Fibroblast of the conjunctiva (primary cell): ENCODE measurements around the gene ZNF346.

ENCODE experiments used
- DNase-seq: peaks from one replicate; pipeline ENCODE4 v3.0.0-alpha.2; 2010; ENCODE audit warnings: low read depth

ZNF346 gene

GRCh38 chr5:177070536-177071191 lies 48.2 kb downstream of the ZNF346 start:
- DNase-seq = no peak

GRCh38 chr5:177071666-177072385 lies 49.3 kb downstream of the ZNF346 start:
- DNase-seq = peak; percentile 76

- no peak for DNase-seq
These were observed 54.8 kb downstream of the ZNF346 start for GRCh38 chr5:177077335-177077734.

- DNase-seq = no peak
These were observed 57.1 kb downstream of the ZNF346 start for GRCh38 chr5:177079606-177080005.

DNA sequence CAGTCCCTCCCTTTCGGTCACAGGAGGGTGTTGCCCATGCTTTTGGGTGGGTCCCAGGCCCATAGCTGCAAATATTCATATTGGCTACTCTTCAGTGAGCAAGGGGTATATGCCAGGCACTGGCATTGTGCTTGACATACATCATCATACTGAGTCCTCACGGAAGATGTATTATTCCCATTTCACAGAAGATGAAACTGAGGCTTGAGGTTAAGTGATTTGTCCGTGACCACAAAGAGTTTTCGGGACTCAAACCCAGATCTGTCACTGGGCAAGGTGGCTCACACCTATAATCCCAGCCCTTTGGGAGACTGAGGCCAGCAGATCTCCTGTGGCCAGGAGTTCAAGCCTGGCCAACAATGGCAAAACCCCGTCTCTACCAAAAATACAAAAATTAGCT lies 57.8 kb downstream of the ZNF346 start:
- DNase-seq = no peak

DNA sequence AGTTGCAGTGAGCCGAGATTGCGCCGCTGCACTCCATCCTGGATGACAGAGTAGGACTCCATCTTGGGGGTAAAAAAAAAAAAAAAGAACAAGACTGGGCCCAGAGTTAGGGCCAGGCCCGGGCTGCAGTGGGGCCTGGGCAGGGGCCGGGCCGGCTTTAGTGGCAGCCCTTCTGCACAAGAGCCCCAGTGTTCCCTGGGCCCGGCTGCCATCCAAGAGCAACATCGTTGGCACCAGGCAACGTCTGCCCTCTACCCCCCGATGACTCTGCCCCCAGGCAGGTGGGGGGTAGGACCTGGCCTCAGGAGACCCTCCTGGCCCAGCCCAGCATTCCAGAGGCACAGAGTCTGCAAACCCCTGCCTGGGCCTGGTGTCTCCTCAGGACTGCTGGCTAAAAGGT lies 59.4 kb downstream of the ZNF346 start:
- no peak for DNase-seq

GRCh38 chr5:177083357-177083756 lies 60.9 kb downstream of the ZNF346 start:
- DNase-seq = no peak

GRCh38 chr5:177084175-177084574 lies 61.7 kb downstream of the ZNF346 start:
- DNase-seq = no peak

GRCh38 chr5:177085985-177086653 lies 63.6 kb downstream of the ZNF346 start:
- no peak for DNase-seq

GRCh38 chr5:177086654-177087397 lies 64.3 kb downstream of the ZNF346 start, which contains the start of gene FGFR4:
FGFR4 (plus strand) TSS chr5:177086915; CDS start chr5:177089603, 2,688 bp downstream.
- DNase-seq = peak; percentile 28

DNA sequence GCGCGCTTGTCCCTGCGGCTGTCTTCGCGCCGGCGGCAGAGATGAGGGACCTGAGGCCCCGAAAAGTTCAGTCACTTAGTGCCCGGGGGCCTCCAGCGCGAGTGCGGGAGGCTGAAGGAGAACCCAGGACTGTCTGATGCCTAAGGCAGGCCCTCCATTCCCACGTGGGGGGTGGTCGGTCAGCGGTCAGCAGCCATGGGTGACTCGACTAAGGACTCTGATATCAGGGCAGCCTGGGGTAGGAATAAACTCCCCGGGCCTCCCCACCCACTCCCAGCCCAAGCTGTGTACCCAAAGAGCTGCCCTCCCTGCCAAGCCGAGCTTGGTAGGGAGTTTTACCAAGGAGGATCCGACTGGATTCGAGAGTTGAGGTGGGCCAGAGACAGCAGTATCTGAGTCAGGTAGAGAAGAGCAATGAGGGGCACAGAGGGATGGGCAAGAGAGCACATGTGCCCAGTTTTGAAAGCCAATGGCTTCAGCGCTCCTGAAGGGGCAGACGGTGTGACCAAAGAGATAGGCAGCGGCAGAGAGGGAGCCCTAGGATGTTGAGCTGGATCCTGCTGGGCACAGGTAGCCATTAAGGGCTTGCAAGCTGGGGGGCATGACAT lies 65.0 kb downstream of the ZNF346 start:
- DNase-seq = no peak

- DNase-seq = no peak
These were observed 66.6 kb downstream of the ZNF346 start for GRCh38 chr5:177089127-177089526.

DNA sequence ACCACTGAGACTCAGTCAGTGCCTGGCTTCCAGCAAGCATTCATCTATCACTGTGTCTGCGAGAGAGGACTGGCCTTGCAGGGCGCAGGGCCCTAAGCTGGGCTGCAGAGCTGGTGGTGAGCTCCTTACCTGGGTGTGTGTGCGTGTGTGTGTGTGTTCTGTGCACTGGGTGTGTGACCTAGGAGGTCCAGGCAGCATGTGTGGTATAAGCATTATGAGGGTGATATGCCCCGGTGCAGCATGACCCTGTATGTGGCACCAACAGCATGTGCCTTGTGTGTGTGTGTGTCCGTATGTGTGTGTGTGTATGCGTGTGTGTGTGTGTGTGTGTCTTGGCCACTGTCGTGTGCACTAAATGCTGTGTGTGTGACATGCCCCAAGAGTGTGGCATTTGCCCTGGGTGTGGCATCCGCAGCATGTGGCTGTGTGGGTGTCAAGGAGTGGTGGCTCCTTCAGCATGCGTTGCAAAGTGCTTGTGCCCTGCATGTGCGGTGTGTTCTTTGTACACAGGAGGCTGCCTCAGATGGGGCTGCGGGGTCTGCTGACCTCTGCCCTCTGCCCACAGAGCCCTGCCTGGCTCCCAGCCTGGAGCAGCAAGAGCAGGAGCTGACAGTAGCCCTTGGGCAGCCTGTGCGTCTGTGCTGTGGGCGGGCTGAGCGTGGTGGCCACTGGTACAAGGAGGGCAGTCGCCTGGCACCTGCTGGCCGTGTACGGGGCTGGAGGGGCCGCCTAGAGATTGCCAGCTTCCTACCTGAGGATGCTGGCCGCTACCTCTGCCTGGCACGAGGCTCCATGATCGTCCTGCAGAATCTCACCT lies 67.5 kb downstream of the ZNF346 start:
- DNase-seq = no peak

- DNase-seq = no peak
These were observed 68.3 kb downstream of the ZNF346 start for GRCh38 chr5:177090813-177091212.

GRCh38 chr5:177091232-177091631 lies 68.7 kb downstream of the ZNF346 start:
- no peak for DNase-seq

DNA sequence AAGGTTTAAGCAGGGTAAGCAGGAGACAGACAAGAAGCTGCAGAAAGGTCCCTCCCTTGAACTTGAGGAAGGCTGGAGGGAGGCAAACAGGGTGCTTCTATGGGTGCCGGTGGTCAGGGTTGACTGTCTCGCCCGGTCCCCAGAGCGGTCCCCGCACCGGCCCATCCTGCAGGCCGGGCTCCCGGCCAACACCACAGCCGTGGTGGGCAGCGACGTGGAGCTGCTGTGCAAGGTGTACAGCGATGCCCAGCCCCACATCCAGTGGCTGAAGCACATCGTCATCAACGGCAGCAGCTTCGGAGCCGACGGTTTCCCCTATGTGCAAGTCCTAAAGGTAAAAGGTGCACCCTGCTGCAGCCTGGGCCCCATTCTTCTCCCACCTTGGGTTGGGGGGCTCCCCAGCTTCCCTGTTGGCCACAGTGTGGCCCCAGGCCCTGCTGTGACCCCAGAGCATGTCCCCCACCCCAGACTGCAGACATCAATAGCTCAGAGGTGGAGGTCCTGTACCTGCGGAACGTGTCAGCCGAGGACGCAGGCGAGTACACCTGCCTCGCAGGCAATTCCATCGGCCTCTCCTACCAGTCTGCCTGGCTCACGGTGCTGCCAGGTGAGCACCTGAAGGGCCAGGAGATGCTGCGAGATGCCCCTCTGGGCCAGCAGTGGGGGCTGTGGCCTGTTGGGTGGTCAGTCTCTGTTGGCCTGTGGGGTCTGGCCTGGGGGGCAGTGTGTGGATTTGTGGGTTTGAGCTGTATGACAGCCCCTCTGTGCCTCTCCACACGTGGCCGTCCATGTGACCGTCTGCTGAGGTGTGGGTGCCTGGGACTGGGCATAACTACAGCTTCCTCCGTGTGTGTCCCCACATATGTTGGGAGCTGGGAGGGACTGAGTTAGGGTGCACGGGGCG lies 69.9 kb downstream of the ZNF346 start:
- no peak for DNase-seq

GRCh38 chr5:177093082-177093712 lies 70.7 kb downstream of the ZNF346 start:
- no peak for DNase-seq

DNA sequence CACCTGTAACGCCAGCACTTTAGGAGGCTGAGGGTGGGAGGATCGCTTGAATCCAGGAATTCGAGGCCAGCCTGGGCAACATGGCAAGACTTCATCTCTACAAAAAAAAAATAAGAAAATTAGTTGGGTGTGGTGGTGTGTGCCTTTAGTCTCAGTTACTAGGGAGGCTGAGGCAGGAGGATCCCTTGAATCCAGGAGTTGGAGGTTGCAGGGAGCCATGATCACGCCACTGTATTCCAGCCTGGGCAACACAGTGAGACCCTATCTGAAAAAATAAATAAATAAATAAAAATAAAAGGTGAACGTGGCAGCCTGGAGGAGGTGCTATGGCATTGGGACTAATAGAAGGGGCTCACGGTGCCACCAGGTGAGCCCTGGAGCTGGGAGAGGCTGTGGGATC lies 71.3 kb downstream of the ZNF346 start:
- DNase-seq = no peak
